Right ventricle myocardium inferior (tissue), 1 donor: ENCODE measurements around the gene PON2. TPM values are rescaled to one million over a fixed set of nuclear protein-coding genes. Genes with fewer than 3 reads are reported as not detected.
"Not testable (repeated sequence)": the region's sequence is repeated elsewhere in the genome, so short reads cannot be mapped to it uniquely, and the experiment has no call there.

Source experiments
- ATAC-seq: fragments of 200-7000 bp; cut with Tn5 transposase; one replicate; pipeline ENCODE4 v1.9.1; 2020; ENCODE audit warnings: mild to moderate bottlenecking, moderate library complexity
- DNase-seq: peaks from one replicate; pipeline ENCODE4 v3.0.0; 2021; ENCODE audit errors: missing footprints
- intact Hi-C: fragments of 100-400 bp; cut with DNase I; formaldehyde crosslinking; loops from one replicate; pipeline ENCODE4 v1.11.0; 2022
- long read RNA-seq: library from polyadenylated mRNA; unstranded; transcript quantifications from one replicate; pipeline ENCODE4 v2.0.0, GENCODE V29; 2021
- total RNA-seq: library from RNA; stranded (reverse); fragmentation: NEBNext Ultra II Directional; extraction: Animal tissue kit (Norgen Biotek cat#: 25700); gene quantifications from one replicate; pipeline ENCODE4 v1.2.1, GENCODE V29; 2021
- donor health status: DM: no; HTN: yes; CAD: no; lungs with severe emphysema.

Gene PON2
- 37.4 TPM for total RNA-seq
- long read RNA-seq, transcript PON2-218 (9 exons, 1,653 nt) = major isoform, 16 of 24 reads
- long read RNA-seq, partial matches to known transcripts = 1 of 24 reads
- long read RNA-seq, other reads (novel, unspliced or antisense) = 3 of 24 reads

GRCh38 chr7:95434557-95435421, at the start of gene PON2:
PON2 (minus strand) TSS chr7:95435028; CDS start chr7:95434951, 77 bp downstream.
- DNase-seq (peak; percentile 91), ATAC-seq (peak; percentile 99)
- intact Hi-C loops = loop anchor here (5.0 kb wide), 1 partner anchor 38 kb away; no protein-coding TSS in a partner anchor

GRCh38 chr7:95482424-95482823, 47.6 kb upstream of the PON2 start:
- intact Hi-C loops = no loop called here
- no peak for DNase-seq
- ATAC-seq = no peak

DNA sequence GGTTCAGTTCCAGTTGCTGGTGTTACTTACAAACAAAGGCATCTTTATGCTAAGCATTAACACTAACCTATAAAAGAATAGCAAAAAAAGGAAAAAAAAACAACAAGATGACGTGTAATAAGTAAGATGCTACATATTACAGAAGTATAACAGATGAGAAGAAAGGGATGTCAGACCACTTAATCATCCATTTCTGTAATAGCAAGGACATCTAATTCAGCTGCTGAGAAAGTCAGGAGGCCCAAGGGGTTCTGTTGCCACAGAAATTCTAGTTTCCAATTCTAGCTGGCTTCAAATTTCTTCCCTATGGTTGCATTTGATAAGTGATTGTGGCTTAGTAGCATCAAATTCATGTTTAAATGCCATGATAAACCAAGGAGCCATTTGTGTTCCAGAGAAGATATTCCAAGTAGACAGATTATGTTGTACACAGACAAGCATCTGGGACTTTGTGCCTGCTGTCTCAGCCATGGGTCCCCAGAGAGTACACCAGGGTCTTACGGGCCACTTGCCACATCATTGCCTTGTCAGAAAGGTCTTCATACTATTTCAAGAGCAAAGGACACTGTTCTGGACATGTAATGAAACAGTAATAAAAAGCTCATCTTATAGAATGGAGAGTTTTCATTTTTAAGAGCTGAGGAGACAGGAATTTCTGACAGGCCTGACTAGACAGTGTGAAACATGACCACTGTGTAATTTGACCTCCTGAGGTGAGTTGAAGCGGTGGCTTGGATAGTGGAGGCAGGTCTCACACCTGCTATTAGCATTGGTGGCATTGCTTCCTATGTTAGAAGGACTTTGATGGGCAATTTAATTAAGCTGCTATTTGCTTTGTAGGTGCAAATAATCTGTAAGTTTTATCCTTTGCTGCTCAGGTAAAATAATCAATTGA, 46.7 kb upstream of the PON2 start:
- no peak for DNase-seq
- intact Hi-C loops = no loop called here
- no peak for ATAC-seq

GRCh38 chr7:95479992-95480624, 45.3 kb upstream of the PON2 start:
- intact Hi-C loops = loop anchor here (5.0 kb wide), 1 partner anchor 1188 kb away; no protein-coding TSS in a partner anchor
- ATAC-seq (no peak), DNase-seq (no peak)

DNA sequence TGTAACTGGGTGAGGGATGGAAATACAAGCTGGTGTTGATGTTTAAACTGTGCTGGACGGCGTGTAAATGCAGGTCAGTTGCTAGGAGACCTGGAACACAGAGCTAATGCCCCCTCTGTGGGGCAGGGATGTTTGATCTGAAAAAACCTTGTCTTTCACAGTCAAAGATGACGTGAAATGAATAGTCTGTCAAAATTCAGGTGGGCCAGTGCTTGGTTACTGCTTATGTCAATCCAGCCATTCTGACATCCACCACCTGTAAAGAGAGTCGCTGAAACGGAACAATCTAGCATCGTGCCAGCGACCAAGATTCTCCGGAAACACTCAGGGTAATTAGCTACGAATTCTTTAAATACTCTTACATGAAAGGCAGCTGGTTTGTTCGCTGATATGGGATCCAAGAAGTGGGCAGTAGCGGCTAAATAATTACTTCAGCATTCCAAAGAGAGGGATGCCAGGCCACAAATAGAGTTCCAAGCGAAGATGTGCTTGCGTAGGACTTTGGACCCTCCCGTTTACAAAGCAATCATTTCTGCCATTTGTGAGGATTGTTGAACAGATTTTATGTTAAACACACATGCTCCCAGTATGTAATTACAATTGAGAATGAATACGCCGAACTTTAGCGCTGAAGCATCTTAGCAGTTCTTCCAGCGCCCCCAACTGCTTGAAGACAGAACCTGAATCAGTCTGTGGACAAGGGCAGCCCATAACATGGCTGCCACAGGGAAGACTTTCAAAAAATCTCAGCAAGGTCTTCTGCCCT, 43.6 kb upstream of the PON2 start:
- intact Hi-C loops = loop anchor here (5.0 kb wide), 1 partner anchor 1186 kb away; no protein-coding TSS in a partner anchor
- ATAC-seq = no peak
- no peak for DNase-seq

DNA sequence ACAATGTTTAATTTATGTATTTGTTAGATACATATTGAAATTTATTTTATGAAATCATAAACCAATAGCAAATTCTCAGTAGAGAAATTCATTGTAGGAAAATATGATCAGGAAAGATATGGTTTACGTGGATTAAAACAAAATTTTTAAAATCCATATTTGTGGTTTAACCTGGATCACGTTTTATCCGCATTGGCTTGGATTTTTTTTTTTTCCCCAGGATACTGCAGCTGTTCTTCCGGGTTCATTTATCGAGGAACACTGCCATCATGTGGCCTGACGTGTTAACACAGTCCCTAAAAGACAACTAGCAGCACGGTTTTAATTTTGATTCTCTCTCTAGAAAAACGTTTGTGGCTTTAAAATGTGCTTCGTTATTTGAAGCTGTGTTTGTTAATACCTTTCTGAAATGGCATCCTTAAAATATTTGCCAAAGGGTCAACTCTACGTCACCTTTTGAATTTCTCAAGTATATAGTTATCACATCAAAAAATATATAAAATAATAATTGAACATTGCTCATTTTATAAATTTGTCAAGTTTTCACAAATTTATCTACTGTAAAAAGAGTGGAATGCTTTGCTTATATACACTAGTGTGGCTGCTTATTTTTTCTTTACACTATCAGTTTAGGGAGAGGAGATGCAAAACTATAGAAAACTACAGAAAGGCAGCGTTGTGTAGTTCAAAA, 42.2 kb upstream of the PON2 start:
- ATAC-seq (peak; percentile 73), DNase-seq (no peak)
- intact Hi-C loops = loop anchor here (5.0 kb wide), 1 partner anchor 1185 kb away; no protein-coding TSS in a partner anchor

DNA sequence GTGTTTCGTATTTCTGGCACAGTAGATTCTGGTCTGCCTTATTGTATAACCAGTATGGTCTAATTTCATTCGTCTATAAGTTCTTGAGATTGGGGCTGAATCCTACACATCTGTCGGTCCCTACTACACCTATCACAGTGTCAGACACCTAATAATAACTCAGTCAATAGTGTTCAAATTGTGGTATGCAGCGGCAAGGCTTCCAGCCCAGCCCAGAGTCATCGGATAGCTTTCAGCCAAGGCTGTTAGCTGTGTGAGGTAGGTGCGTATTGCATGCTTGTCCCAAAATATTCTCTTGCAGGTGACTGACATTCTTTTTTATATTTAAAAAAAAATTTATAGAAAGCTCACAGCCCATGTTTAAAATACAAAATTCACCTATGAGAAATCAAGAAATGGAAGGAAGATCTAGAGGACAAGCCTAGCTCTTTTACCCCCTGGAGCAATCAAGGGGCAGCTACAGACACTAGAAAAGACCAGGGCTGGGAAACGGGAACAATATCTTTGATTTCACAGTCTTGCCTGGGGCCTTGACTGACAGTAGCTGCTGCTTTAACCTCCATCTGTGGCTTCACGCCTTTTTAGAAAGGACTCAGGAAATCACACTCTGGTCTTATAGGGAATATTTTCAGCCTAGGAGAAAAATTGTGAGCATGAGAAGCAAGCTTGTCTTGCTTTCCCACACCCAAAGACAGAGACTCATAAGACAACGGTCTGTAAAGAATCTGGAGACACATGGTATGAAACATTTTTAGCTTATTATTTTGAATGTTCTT, 41.4 kb upstream of the PON2 start:
- ATAC-seq = no peak
- intact Hi-C loops = loop anchor here (5.0 kb wide), 1 partner anchor 1184 kb away; no protein-coding TSS in a partner anchor

DNA sequence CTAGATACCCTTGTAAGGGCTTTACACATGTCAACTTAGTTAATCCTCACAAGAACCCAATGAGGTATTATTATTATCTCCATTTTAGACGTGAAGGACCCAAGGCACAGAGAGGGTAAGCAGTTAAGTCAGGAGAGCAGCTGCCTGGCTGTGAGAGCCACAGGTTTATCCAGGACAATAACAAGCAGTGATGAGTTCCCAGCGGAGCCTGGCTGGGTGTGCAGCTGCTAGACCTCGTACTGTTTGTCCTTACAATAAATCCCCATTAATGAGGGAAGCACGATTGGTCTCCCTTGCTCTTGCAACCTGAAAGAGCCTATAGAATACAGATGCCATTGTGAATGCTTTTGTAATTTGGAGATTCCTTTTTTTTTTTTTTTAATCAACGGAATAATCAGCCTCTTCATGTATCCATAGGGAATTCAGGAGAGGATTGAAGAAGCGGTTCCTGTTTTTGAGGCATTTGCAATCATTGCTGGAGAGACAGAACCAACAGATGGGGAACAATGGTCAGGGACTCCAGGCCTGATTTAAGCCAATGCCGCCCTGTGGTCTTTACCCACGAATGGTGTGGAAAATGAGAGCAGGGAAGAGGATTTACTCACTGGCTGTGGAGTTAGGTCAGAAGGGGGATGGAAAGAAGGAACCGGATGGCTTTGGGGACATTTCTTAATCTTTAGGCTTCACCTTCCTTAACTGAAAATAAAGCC, 38.6 kb upstream of the PON2 start:
- DNase-seq (no peak), ATAC-seq (no peak)
- intact Hi-C loops = loop anchor here (5.0 kb wide), 1 partner anchor 36 kb away; the partner anchor contains the start of gene PON2

More for the DNA sequence above, 41.4 kb upstream of the PON2 start:
- no peak for DNase-seq

- DNase-seq = no peak
- ATAC-seq = no peak
- intact Hi-C loops = loop anchor here (5.0 kb wide), 1 partner anchor 35 kb away; the partner anchor contains the start of gene PON2
These were observed 37.8 kb upstream of the PON2 start for GRCh38 chr7:95472581-95473161.

DNA sequence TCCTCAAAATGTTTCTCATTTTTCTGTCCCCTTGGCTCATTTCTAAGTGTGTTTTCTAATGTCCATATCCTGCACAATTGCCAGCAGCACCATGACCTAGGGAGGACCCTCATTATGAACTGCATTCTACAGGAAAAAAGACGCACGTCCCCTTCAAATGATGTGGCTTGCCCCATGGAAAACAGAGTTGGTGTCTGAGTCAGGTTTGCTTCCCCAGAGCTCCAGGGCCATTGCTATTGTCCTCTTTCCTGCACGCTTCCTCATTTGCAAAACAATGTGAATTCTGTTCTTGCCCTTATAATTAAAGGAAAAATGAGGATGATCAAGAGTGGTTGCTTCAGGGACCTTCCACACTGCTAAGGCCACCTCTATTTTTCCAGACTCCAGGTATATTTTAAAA, 36.2 kb upstream of the PON2 start:
- intact Hi-C loops = loop anchor here (5.0 kb wide), 1 partner anchor 34 kb away; the partner anchor contains the start of gene PON2
- DNase-seq (no peak), ATAC-seq (no peak)

- intact Hi-C loops = loop anchor here (5.0 kb wide), 1 partner anchor 33 kb away; the partner anchor contains the start of gene PON2
- no peak for DNase-seq
- ATAC-seq = no peak
These were observed 35.6 kb upstream of the PON2 start for GRCh38 chr7:95470452-95470851.

DNA sequence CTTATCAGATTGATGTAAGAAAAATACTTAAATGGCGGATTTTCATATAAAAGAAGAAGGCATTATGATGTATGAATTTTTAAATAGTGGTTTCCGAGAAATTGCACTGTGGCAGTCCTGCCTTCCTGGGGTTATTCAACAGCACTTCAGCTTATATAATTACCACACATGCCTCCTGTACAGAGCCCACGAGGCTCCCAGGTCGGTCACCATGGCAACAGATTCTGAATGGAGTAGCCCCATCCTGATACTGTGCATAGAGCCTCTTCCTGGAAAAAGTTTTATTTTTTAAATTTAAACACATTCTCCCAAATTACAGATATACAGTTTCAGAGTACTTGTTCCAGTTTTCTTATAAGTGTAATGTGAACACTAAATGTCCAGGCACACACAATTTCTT, 35.0 kb upstream of the PON2 start:
- no peak for DNase-seq
- ATAC-seq = no peak
- intact Hi-C loops = loop anchor here (5.0 kb wide), 1 partner anchor 33 kb away; the partner anchor contains the start of gene PON2

DNA sequence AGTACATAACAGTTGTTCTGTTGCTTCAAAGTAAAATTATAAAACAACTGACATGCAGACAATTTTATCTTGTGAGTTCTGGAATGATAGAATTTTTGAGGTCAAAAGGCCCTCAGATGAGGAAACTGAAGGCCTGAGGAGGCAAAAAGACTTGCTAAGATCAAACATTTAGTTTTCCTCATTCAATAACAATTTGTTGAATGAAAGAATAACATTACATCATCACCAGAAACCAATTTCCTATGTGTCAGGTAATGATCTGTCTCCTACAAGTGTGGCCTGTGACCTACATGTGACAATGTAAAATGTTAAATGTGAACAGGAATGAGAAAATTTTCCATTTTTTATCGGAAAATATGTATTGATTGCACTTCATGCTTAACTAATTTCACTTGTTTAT, 34.4 kb upstream of the PON2 start:
- DNase-seq (no peak), ATAC-seq (no peak)
- intact Hi-C loops = no loop called here

GRCh38 chr7:95467912-95468607, 33.2 kb upstream of the PON2 start:
- DNase-seq (no peak), ATAC-seq (no peak)
- intact Hi-C loops = no loop called here

GRCh38 chr7:95460653-95461052, 25.8 kb upstream of the PON2 start:
- ATAC-seq, intact Hi-C loops, DNase-seq: not testable (repeated sequence)
